ENCODE data around the gene CLCA4.
"Not testable (repeated sequence)": the region's sequence is repeated elsewhere in the genome, so short reads cannot be mapped to it uniquely, and the experiment has no call there.

Gene CLCA4
- 0 reads per million in 3 donors for total RNA-seq

DNA sequence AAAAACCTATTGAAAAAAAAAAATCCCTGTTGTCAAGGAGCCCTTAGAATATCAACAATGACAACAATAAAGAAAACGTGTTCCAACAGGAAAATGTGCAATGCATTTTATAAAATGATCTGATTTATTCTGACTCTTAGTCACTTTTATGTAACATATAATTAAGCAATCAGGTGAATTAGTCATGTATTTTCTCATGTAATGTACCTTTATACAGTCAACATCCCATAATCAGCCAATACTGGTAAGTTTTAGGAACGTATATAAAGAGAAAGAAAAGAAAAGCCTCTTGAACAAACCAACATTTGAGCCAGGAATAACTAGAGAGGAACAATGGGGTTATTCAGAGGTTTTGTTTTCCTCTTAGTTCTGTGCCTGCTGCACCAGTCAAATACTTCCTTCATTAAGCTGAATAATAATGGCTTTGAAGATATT is at the start of gene CLCA4:
Gene CLCA4, plus strand, starts transcription at position 292 of the 435 bp plus-strand sequence. Its CDS starts 42 bp downstream, at position 334.
- no peaks in the 10 kb centered on the region for H3K4me1 ChIP-seq (ENCODE audit: control insufficient read depth, insufficient read depth, low read length, poor library complexity, severe bottlenecking)
- no peaks in the 10 kb centered on the region for H3K27me3 ChIP-seq (replicated peaks; ENCODE audit: control insufficient read depth, insufficient read depth, low read length, poor library complexity, severe bottlenecking)
- H3K9me3 ChIP-seq (ENCODE audit: control insufficient read depth, low read length), result no peaks in the 10 kb centered on the region
- no peak within 1 kb of the TSS for H3K27ac ChIP-seq (ENCODE audit: insufficient read depth, low read length, poor library complexity, severe bottlenecking)
- no peak within 1 kb of the TSS for H3K4me3 ChIP-seq (ENCODE audit: insufficient read depth, low read depth, low read length, poor library complexity, severe bottlenecking)
- no peaks in the 10 kb centered on the region for H3K36me3 ChIP-seq (ENCODE audit: control insufficient read depth, insufficient read depth, low read length)
- DNase-seq, result no peak

DNA sequence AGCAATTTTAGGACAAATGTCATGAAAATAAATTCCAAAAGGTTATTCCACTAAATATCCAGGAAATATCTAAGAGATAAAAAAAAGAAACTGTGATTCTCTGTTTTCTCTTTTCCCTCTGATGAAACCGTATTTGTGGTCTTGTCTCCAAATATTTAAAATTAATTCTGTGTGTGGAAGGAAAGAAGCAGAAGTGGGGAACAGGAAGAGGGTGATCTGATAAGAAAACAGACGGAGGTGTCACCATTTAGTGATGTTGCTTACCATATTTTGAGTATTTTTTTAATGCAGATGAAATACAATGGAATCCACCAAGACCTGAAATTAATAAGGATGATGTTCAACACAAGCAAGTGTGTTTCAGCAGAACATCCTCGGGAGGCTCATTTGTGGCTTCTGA is 48.6 kb upstream of the CLCA4 start:
- no peak for DNase-seq

GRCh38 chr1:86499987-86500593 is 46.8 kb upstream of the CLCA4 start:
- Histone ChIP-seq H3K27me3 (replicated peaks; ENCODE audit: control insufficient read depth, insufficient read depth, low read length, poor library complexity, severe bottlenecking) (no peaks in the 10 kb centered on the region), H3K4me1 (ENCODE audit: control insufficient read depth, insufficient read depth, low read length, poor library complexity, severe bottlenecking) (no peaks in the 10 kb centered on the region), H3K9me3 (ENCODE audit: control insufficient read depth, low read length) (no peaks in the 10 kb centered on the region), H3K4me3 (ENCODE audit: insufficient read depth, low read depth, low read length, poor library complexity, severe bottlenecking) (no peak overlapping the region), H3K36me3 (ENCODE audit: control insufficient read depth, insufficient read depth, low read length) (no peaks in the 10 kb centered on the region), H3K27ac (ENCODE audit: insufficient read depth, low read length, poor library complexity, severe bottlenecking) (no peak overlapping the region)
- no peak for DNase-seq

More for the DNA sequence above, 48.6 kb upstream of the CLCA4 start:
- Histone ChIP-seq H3K27me3 (replicated peaks; ENCODE audit: control insufficient read depth, insufficient read depth, low read length, poor library complexity, severe bottlenecking) (no peaks in the 10 kb centered on the region), H3K4me3 (ENCODE audit: insufficient read depth, low read depth, low read length, poor library complexity, severe bottlenecking) (no peak overlapping the region), H3K36me3 (ENCODE audit: control insufficient read depth, insufficient read depth, low read length) (no peaks in the 10 kb centered on the region), H3K27ac (ENCODE audit: insufficient read depth, low read length, poor library complexity, severe bottlenecking) (no peak overlapping the region), H3K4me1 (ENCODE audit: control insufficient read depth, insufficient read depth, low read length, poor library complexity, severe bottlenecking) (no peaks in the 10 kb centered on the region), H3K9me3 (ENCODE audit: control insufficient read depth, low read length) (no peaks in the 10 kb centered on the region)

DNA sequence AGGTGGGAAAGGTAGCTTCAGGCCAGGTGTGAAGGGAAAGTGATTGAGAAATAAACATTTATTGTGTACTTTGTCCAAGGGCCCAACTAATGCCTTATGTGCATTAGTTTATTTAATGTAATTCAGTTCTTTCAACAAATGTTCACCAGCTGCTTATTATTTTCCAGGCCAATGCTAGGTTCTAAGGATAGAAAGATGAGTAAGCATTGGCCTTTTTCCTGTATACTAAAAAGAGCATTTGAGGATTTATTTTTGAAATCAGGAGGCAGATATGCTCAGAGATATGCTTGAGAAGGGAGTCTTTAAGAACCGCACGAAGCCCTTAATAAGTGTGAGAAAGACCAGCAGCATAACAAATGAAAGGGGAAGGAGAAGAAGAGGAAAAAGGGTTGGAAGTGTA is 46.2 kb upstream of the CLCA4 start:
- Histone ChIP-seq H3K9me3 (ENCODE audit: control insufficient read depth, low read length) (no peaks in the 10 kb centered on the region), H3K27me3 (replicated peaks; ENCODE audit: control insufficient read depth, insufficient read depth, low read length, poor library complexity, severe bottlenecking) (no peaks in the 10 kb centered on the region), H3K4me3 (ENCODE audit: insufficient read depth, low read depth, low read length, poor library complexity, severe bottlenecking) (no peak overlapping the region), H3K27ac (ENCODE audit: insufficient read depth, low read length, poor library complexity, severe bottlenecking) (no peak overlapping the region), H3K36me3 (ENCODE audit: control insufficient read depth, insufficient read depth, low read length) (no peaks in the 10 kb centered on the region), H3K4me1 (ENCODE audit: control insufficient read depth, insufficient read depth, low read length, poor library complexity, severe bottlenecking) (no peaks in the 10 kb centered on the region)
- DNase-seq, result no peak

- H3K27ac ChIP-seq (ENCODE audit: insufficient read depth, low read length, poor library complexity, severe bottlenecking); H3K9me3 ChIP-seq (ENCODE audit: control insufficient read depth, low read length); H3K4me1 ChIP-seq (ENCODE audit: control insufficient read depth, insufficient read depth, low read length, poor library complexity, severe bottlenecking); H3K36me3 ChIP-seq (ENCODE audit: control insufficient read depth, insufficient read depth, low read length); H3K27me3 ChIP-seq (replicated peaks; ENCODE audit: control insufficient read depth, insufficient read depth, low read length, poor library complexity, severe bottlenecking): not testable (repeated sequence)
- peak; percentile 9 to 16 (median 13) for DNase-seq
- peak overlapping the region; percentile 43 for H3K4me3 ChIP-seq (ENCODE audit: insufficient read depth, low read depth, low read length, poor library complexity, severe bottlenecking)
These were observed 44.7 kb upstream of the CLCA4 start for GRCh38 chr1:86502125-86502646.

- no peak for DNase-seq
- H3K27ac ChIP-seq (ENCODE audit: insufficient read depth, low read length, poor library complexity, severe bottlenecking), result no peak overlapping the region
- H3K9me3 ChIP-seq (ENCODE audit: control insufficient read depth, low read length), result no peaks in the 10 kb centered on the region
- H3K36me3 ChIP-seq (ENCODE audit: control insufficient read depth, insufficient read depth, low read length), result no peaks in the 10 kb centered on the region
- no peaks in the 10 kb centered on the region for H3K27me3 ChIP-seq (replicated peaks; ENCODE audit: control insufficient read depth, insufficient read depth, low read length, poor library complexity, severe bottlenecking)
- H3K4me1 ChIP-seq (ENCODE audit: control insufficient read depth, insufficient read depth, low read length, poor library complexity, severe bottlenecking), result no peaks in the 10 kb centered on the region
- peak overlapping the region; percentile 43 for H3K4me3 ChIP-seq (ENCODE audit: insufficient read depth, low read depth, low read length, poor library complexity, severe bottlenecking)
These were observed 44.0 kb upstream of the CLCA4 start for GRCh38 chr1:86502721-86503405.

DNA sequence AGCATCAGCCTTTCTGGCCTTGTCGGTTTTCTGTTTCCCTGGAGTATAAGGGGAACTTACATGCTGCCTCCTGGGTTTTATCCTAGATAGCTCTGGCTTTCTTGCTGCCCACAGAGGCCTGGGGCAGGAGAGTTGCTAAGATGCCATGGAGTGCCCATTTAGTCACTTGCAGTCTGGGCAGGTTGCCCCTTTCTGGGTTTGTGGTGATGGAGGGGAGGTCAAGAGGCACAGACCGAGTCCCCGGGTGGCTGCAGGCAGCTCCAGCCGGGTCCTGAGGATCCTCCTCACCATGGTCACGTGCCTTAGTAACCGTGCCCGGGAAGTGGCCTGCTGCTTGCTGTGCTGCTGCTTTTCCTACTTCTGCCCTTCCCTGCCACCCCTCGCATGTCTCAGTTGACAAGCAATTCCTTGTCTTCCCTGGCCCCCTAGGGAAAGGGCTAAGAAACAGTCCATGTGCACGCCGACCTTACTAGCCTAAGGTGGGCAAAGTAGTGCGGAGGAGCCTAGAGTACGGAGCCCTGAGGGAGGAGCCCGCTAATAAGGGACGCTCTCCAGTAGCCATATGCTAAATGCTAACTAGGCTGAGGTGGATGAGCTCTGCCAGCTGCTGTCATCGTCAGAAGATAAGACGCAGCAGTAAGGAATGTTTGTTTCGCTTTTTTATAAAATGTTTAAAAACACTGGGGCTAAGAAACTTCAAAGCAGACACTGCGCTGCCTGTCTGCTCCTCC is 43.3 kb upstream of the CLCA4 start:
- Histone ChIP-seq H3K4me3 (ENCODE audit: insufficient read depth, low read depth, low read length, poor library complexity, severe bottlenecking) (no peak overlapping the region), H3K9me3 (ENCODE audit: control insufficient read depth, low read length) (no peaks in the 10 kb centered on the region), H3K36me3 (ENCODE audit: control insufficient read depth, insufficient read depth, low read length) (no peaks in the 10 kb centered on the region), H3K27me3 (replicated peaks; ENCODE audit: control insufficient read depth, insufficient read depth, low read length, poor library complexity, severe bottlenecking) (no peaks in the 10 kb centered on the region), H3K27ac (ENCODE audit: insufficient read depth, low read length, poor library complexity, severe bottlenecking) (no peak overlapping the region), H3K4me1 (ENCODE audit: control insufficient read depth, insufficient read depth, low read length, poor library complexity, severe bottlenecking) (no peaks in the 10 kb centered on the region)
- no peak for DNase-seq

- Histone ChIP-seq H3K27ac (ENCODE audit: insufficient read depth, low read length, poor library complexity, severe bottlenecking) (no peak overlapping the region), H3K27me3 (replicated peaks; ENCODE audit: control insufficient read depth, insufficient read depth, low read length, poor library complexity, severe bottlenecking) (no peaks in the 10 kb centered on the region), H3K36me3 (ENCODE audit: control insufficient read depth, insufficient read depth, low read length) (no peaks in the 10 kb centered on the region), H3K4me1 (ENCODE audit: control insufficient read depth, insufficient read depth, low read length, poor library complexity, severe bottlenecking) (no peaks in the 10 kb centered on the region), H3K9me3 (ENCODE audit: control insufficient read depth, low read length) (no peaks in the 10 kb centered on the region), H3K4me3 (ENCODE audit: insufficient read depth, low read depth, low read length, poor library complexity, severe bottlenecking) (no peak overlapping the region)
- no peak for DNase-seq
These were observed 42.8 kb upstream of the CLCA4 start for GRCh38 chr1:86504137-86504479.

DNA sequence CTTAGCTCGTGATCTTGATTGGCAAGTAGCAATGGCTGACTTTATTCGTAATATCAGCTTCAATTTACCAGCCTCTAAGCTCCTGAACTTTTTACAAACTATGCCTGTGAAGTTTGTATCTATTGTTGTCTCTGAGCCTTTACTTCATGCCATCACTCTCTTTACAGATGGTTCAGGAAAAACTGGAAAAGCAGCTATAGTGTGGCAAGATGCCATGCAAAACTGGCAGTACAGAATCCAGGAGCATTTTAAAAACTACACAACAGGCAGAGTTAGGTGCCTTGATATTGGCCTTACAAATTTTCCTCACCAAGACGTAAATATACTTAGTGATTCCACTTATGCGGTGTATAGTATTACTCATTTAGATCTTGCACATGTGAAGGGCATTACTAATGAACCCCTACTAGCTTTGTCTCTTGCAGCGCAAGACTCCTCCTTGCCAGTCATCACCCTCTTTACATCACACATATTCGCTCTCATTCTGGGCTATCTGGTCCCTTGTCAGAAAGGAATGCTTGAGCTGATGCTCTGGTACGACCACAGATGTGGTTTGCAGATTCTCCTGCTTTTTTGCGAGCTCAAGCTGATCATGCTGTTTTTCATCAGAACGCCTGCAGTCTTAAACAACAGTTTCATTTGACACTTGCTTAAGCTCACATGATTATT is 41.8 kb upstream of the CLCA4 start:
- no peaks in the 10 kb centered on the region for H3K27me3 ChIP-seq (replicated peaks; ENCODE audit: control insufficient read depth, insufficient read depth, low read length, poor library complexity, severe bottlenecking)
- no peak overlapping the region for H3K4me3 ChIP-seq (ENCODE audit: insufficient read depth, low read depth, low read length, poor library complexity, severe bottlenecking)
- no peaks in the 10 kb centered on the region for H3K36me3 ChIP-seq (ENCODE audit: control insufficient read depth, insufficient read depth, low read length)
- no peak overlapping the region for H3K27ac ChIP-seq (ENCODE audit: insufficient read depth, low read length, poor library complexity, severe bottlenecking)
- H3K4me1 ChIP-seq (ENCODE audit: control insufficient read depth, insufficient read depth, low read length, poor library complexity, severe bottlenecking), result no peaks in the 10 kb centered on the region
- no peak for DNase-seq
- no peaks in the 10 kb centered on the region for H3K9me3 ChIP-seq (ENCODE audit: control insufficient read depth, low read length)
